Neural progenitor cell (in vitro differentiated cells): ENCODE results near the gene TMEM179B.

ENCODE experiments used
- EZH2phosphoT487 ChIP-seq: fragments of 200-600 bp; sonication (generic); IDR thresholded peaks from 2 replicates; pipeline ENCODE4 v1.6.1; 2017; ENCODE audit warnings: antibody characterized with exemption
- TF ChIP-seq, protein P1 (sequence below): fragments of 200-600 bp; sonication (generic); IDR thresholded peaks from 2 replicates; pipeline ENCODE4 v1.5.1; 2017; ENCODE audit warnings: antibody characterized with exemption, mild to moderate bottlenecking

DNA sequence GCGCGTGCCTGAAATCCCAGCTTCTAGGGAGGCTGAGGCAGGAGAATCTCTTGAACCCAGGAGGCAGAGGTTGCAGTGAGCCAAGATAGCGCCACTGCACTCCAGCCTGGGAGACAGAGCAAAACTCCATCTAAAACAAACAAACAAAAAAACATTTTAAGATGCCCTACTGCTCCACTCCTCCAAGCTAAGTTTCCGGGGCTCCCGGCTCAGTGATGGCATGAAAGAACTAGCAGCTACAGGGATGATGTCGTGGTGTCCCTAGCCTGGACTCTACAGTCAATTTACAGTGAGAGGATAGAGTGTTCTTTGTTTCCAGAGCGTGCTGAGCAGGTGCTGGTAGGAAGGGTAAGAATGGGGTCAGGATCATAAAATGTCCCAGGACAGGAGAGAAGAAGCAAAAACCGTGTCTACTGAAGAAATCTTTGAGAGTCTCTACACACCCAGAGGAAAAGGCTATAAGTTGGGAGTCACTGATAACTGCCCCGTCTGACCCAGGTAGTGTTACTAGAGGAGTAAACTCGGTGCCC is 32.1 kb upstream of the TMEM179B start:
- TF ChIP-seq, protein P1, sequence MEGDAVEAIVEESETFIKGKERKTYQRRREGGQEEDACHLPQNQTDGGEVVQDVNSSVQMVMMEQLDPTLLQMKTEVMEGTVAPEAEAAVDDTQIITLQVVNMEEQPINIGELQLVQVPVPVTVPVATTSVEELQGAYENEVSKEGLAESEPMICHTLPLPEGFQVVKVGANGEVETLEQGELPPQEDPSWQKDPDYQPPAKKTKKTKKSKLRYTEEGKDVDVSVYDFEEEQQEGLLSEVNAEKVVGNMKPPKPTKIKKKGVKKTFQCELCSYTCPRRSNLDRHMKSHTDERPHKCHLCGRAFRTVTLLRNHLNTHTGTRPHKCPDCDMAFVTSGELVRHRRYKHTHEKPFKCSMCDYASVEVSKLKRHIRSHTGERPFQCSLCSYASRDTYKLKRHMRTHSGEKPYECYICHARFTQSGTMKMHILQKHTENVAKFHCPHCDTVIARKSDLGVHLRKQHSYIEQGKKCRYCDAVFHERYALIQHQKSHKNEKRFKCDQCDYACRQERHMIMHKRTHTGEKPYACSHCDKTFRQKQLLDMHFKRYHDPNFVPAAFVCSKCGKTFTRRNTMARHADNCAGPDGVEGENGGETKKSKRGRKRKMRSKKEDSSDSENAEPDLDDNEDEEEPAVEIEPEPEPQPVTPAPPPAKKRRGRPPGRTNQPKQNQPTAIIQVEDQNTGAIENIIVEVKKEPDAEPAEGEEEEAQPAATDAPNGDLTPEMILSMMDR = no peak
- TF ChIP-seq EZH2phosphoT487 = no peak
